ENCODE measurements around the gene NECAB3. TPM values are rescaled to one million over a fixed set of nuclear protein-coding genes. Genes with fewer than 3 reads are reported as not detected.

Gene NECAB3
- total and polyA plus RNA-seq, 2 of the 13 experiments (the other 11 are each of a cell fraction or from before 2014, with no cell fraction given): 61.5 to 65.5 TPM

GRCh38 chr20:33686100-33686983 lies 12.1 kb upstream of the NECAB3 start, which contains the start of gene E2F1 (continued):
- TF ChIP-seq DMTF1 (CRISPR knock-in tag; IDR thresholded peaks at IDR 0.05): no peak
- TF ChIP-seq POLR2G (IDR thresholded peaks at IDR 0.05; ENCODE audit: low read depth, low read length): peak; percentile 26; the same call in 1 of the 2 replicates
- peak; percentile 82; the same call in 1 of the 2 replicates for TF ChIP-seq ZNF446 (CRISPR knock-in tag; IDR thresholded peaks at IDR 0.05)
- no peak for TF ChIP-seq ARID2 (CRISPR knock-in tag; IDR thresholded peaks at IDR 0.05; ENCODE audit: borderline replicate concordance)
- TF ChIP-seq MBD4 (IDR thresholded peaks at IDR 0.05; ENCODE audit: borderline replicate concordance, low read length): no peak
- peak; percentile 80; the same call in 1 of the 2 replicates for TF ChIP-seq ZSCAN5A (CRISPR knock-in tag; IDR thresholded peaks at IDR 0.05; ENCODE audit: borderline replicate concordance)
- no peak for TF ChIP-seq NFIB (CRISPR knock-in tag; IDR thresholded peaks at IDR 0.05; ENCODE audit: borderline replicate concordance)
- TF ChIP-seq RAD51 (IDR thresholded peaks at IDR 0.05; ENCODE audit: borderline replicate concordance): no peak
- peak; percentile 81; the same call in 1 of the 2 replicates for TF ChIP-seq EED (CRISPR knock-in tag; IDR thresholded peaks at IDR 0.05)
- TF ChIP-seq AFF4 (CRISPR knock-in tag; IDR thresholded peaks at IDR 0.05): no peak
- TF ChIP-seq PBX2 (CRISPR knock-in tag; IDR thresholded peaks at IDR 0.05): no peak
- TF ChIP-seq ZNF615 (CRISPR knock-in tag; IDR thresholded peaks at IDR 0.05; ENCODE audit: borderline replicate concordance): no peak; the same call in 1 of the 2 replicates
- TF ChIP-seq ZNF713 (CRISPR knock-in tag; IDR thresholded peaks at IDR 0.05): peak; percentile 93; the same call in 1 of the 2 replicates
- peak; percentile 98; the same call in 1 of the 2 replicates for TF ChIP-seq ZNF558 (CRISPR knock-in tag; IDR thresholded peaks at IDR 0.05; ENCODE audit: borderline replicate concordance)
- TF ChIP-seq ATF5 (CRISPR knock-in tag; IDR thresholded peaks at IDR 0.05; ENCODE audit: low read depth): peak; percentile 35; the same call in 1 of the 2 replicates
- TF ChIP-seq SYNCRIP (IDR thresholded peaks at IDR 0.05; ENCODE audit: insufficient read depth, low read depth, low read length): no peak
